Esophagus squamous epithelium (tissue), 5 donors: ENCODE measurements around the gene TIA1. TPM values are rescaled to one million over a fixed set of nuclear protein-coding genes. Genes with fewer than 3 reads are reported as not detected.
A peak's percentile ranks its signal among the peaks of the same experiment; 100 is the strongest.
"Not testable (repeated sequence)": the region's sequence is repeated elsewhere in the genome, so short reads cannot be mapped to it uniquely, and the experiment has no call there.

Source experiments
- DNase-seq: peaks from one replicate; lab custom pipeline; 2025; lab: John Stamatoyannopoulos, UW
- H3K27ac ChIP-seq, 4 donors: fragments of 200-600 bp; sonication (generic); one replicate each; pipeline ENCODE4 v1.5.1; 2016 to 2019; ENCODE audit warnings: mild to moderate bottlenecking in 1 of 4
- H3K27me3 ChIP-seq, 4 donors: fragments of 200-600 bp; sonication (generic); 1 replicate in 3 of 4; 2 replicates in 1 of 4; pipeline versions ENCODE4 v1.5.1 to v1.6.0; 2017 to 2021; ENCODE audit warnings: antibody characterized with exemption in 1 of 4
- H3K36me3 ChIP-seq, 3 donors: fragments of 200-600 bp; sonication (generic); one replicate each; pipeline ENCODE4 v1.5.1; 2016 to 2019
- H3K4me1 ChIP-seq, 3 donors: fragments of 200-600 bp; sonication (generic); one replicate each; pipeline ENCODE4 v1.5.1; 2017 to 2019
- H3K4me3 ChIP-seq, 4 donors: fragments of 200-600 bp; sonication (generic); 1 replicate in 3 of 4; 2 replicates in 1 of 4; pipeline ENCODE4 v1.5.1; 2016 to 2019; ENCODE audit warnings: mild to moderate bottlenecking in 2 of 4, moderate library complexity in 1 of 4
- H3K9me3 ChIP-seq, 3 donors: fragments of 200-600 bp; sonication (generic); one replicate each; pipeline ENCODE4 v1.5.1; 2016 to 2019
- CTCF ChIP-seq, 6 experiments: fragments of 450-650 bp in 4 of 6; fragments of 200-600 bp in 2 of 6; sonication (generic) in 2 of 6; IDR thresholded peaks; one replicate each; pipeline ENCODE4 v1.5.1; 2016 to 2019; ENCODE audit warnings: antibody characterized with exemption in 6 of 6, mild to moderate bottlenecking in 4 of 6, moderate library complexity in 4 of 6
- POLR2A ChIP-seq, 4 donors: fragments of 450-650 bp; IDR thresholded peaks; one replicate each; pipeline ENCODE4 v1.6.1; 2017; ENCODE audit warnings: antibody characterized with exemption in 4 of 4, mild to moderate bottlenecking in 4 of 4, moderate library complexity in 3 of 4
- WGBS, 2 donors: methylation state at CpG; one replicate each; pipeline ENCODE4 v1.1.5; 2018; 5-methylcytosine and 5-hydroxymethylcytosine counted together
- intact Hi-C: fragments of 100-400 bp; cut with DNase I; formaldehyde crosslinking; loops from one replicate; pipeline ENCODE4 v1.15.0; 2022
- total RNA-seq, 4 donors: library from RNA; depleted of rRNA; stranded (reverse); fragments of >200 nt; gene quantifications; one replicate each; pipeline ENCODE4 v1.1.0, GENCODE V29; 2016
- donor health status: DM: yes; HTN: yes; CAD: no.

Gene TIA1
- total RNA-seq, result 10 to 100 TPM; 34.0 to 73.1 (median 37.8) TPM

- H3K27me3 ChIP-seq, result no peaks in the 10 kb centered on the region
- intact Hi-C loops, result no loop called here
- H3K9me3 ChIP-seq, result no peaks in the 10 kb centered on the region
- H3K4me1 ChIP-seq, result peaks cover 7 to 45% (median 13%) of the 10 kb centered on the region in 3 donors
- TF ChIP-seq CTCF (IDR thresholded peaks at IDR 0.05) (peak in 1 of 6 experiments; percentile 22), POLR2A (IDR thresholded peaks at IDR 0.05) (peak in 3 of 4 donors; percentile 61 to 85 (median 69))
- H3K36me3 ChIP-seq, result no peaks in the 10 kb centered on the region
- DNase-seq, result peak; percentile 85
- peak within 1 kb of the TSS; percentile 90 to 98 (median 98) for H3K27ac ChIP-seq
- H3K4me3 ChIP-seq, result peak within 1 kb of the TSS; percentile 41 to 93 (median 80)
- 0 to 2% methylated on average over 28 to 34 of the region's 47 CpGs for WGBS, 2 donors
Observed at GRCh38 chr2:70248181-70248847, at the start of gene TIA1. TIA1 (minus strand) TSS chr2:70248628; CDS start chr2:70248430, 198 bp downstream.

DNA sequence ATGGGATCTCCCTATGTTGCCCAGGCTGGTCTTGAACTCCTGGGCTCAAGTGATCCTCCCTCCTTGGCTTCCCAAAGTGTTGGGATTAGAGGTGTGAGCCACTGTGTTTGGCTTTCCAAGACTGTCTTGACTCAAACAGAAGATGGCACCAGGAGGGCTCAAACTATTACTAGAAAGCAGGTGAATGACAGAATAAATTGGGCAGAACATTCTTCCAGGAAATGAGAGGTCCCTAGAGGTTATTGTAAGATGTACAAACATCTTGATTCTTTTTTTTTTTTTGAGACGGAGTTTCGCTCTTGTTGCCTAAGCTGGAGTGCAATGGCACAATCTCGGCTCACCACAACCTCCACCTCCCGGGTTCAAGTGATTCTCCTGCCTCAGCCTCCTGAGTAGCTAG, 49.4 kb upstream of the TIA1 start:
- H3K27ac ChIP-seq, DNase-seq, H3K4me3 ChIP-seq, H3K9me3 ChIP-seq, H3K27me3 ChIP-seq, intact Hi-C loops: not testable (repeated sequence)
- 84 to 96% methylated on average over 3 to 4 of the region's 4 CpGs for WGBS, 2 donors
- Histone ChIP-seq H3K4me1 (peaks cover 4 to 26% (median 12%) of the 10 kb centered on the region in 3 donors), H3K36me3 (peaks cover 0 to 48% (median 12%) of the 10 kb centered on the region in 3 donors)

DNA sequence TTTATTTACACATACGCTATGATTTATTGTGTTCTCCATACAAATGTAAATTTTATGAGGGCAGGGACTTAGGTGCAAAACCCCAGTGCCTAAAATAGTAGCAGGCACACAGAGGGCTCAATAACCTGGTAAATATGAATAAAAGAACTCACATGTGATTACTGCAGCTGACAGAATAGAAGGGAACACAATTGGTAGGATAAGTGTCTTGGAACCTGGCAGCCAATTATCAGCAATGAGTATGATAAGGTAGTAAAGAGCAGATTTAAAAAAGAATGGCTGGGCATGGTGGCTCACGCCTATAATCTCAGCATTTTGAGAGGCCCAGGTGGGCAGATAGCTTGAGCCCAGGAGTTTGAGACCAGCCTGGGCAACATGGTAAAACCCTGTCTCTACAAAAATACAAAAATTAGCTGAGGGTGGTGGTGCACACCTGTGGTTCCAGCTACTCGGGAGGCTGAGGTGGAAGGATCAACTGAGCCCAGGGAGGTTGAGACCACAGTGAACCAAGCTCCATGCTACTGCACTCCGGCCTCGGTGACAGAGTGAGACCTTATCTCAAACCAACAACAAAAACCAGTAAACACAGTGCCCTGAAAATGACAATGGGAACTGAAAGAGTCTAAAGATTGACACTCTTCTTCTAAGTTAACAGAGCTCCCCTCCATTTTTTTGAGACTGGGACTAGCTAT, 35.2 kb upstream of the TIA1 start:
- H3K27ac ChIP-seq, result no peak overlapping the region
- DNase-seq, result no peak
- no peak overlapping the region for H3K4me3 ChIP-seq
- intact Hi-C loops, result no loop called here
- TF ChIP-seq CTCF (IDR thresholded peaks at IDR 0.05), result no peak
- TF ChIP-seq POLR2A (IDR thresholded peaks at IDR 0.05), result no peak
- WGBS, 2 donors, result 94 to 95% methylated on average over 4 to 5 of the region's 5 CpGs
- no peaks in the 10 kb centered on the region for H3K27me3 ChIP-seq
- H3K4me1 ChIP-seq, result peaks cover 0 to 26% (median 0%) of the 10 kb centered on the region in 3 donors
- no peaks in the 10 kb centered on the region for H3K9me3 ChIP-seq
- peaks cover 0 to 100% (median 34%) of the 10 kb centered on the region in 3 donors for H3K36me3 ChIP-seq

- Histone ChIP-seq H3K27ac (no peak overlapping the region), H3K4me1 (peaks cover 0 to 17% (median 0%) of the 10 kb centered on the region in 3 donors), H3K4me3 (no peak overlapping the region), H3K9me3 (no peaks in the 10 kb centered on the region), H3K27me3 (no peaks in the 10 kb centered on the region), H3K36me3 (peaks cover 0 to 100% (median 35%) of the 10 kb centered on the region in 3 donors)
- intact Hi-C loops, result no loop called here
- TF ChIP-seq POLR2A (IDR thresholded peaks at IDR 0.05), result no peak
- no peak for TF ChIP-seq CTCF (IDR thresholded peaks at IDR 0.05)
- DNase-seq, result no peak
- 82 to 85% methylated on average over 5 of the region's 5 CpGs for WGBS, 2 donors
Observed at GRCh38 chr2:70282439-70282838, 34.0 kb upstream of the TIA1 start.

DNA sequence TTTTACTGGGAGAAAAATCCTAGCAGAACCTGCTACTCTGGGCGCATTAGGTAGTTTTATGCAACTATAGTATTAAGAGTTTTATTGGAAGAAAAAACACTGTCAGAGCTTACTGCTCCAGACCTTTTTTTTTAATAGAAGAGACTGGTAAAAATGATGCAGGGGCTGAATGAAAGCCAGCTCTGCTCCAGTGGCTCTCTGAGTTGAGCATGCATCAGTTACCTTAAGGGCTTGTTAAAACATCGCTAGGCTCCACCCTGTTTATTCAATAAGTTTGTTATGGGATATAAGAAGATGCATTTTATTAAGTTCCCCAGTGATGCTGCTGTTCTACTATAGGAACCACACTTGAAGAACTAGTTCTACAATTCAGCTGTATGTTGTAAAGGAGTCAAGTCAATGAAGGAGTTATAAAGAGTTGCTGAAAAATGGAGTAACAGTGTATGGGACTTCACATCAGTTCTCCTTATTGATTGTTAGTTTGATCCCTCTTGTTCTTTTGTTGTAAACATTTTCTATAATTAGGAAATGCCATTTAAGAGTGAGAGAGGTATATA, 31.9 kb upstream of the TIA1 start:
- TF ChIP-seq POLR2A (IDR thresholded peaks at IDR 0.05) (no peak), CTCF (IDR thresholded peaks at IDR 0.05) (no peak)
- H3K4me1 ChIP-seq, result peaks cover 0 to 13% (median 0%) of the 10 kb centered on the region in 3 donors
- no peaks in the 10 kb centered on the region for H3K9me3 ChIP-seq
- DNase-seq, result no peak
- intact Hi-C loops, result no loop called here
- H3K27ac ChIP-seq, result no peak overlapping the region
- no peaks in the 10 kb centered on the region for H3K27me3 ChIP-seq
- peaks cover 9 to 100% (median 36%) of the 10 kb centered on the region in 3 donors for H3K36me3 ChIP-seq
- H3K4me3 ChIP-seq, result no peak overlapping the region
- WGBS, 2 donors, result 70 to 73% methylated on average over 2 of the region's 2 CpGs
